ENCODE measurements around the gene MS4A4A.
A peak's percentile ranks its signal among the peaks of the same experiment; 100 is the strongest.
"Not testable (repeated sequence)": the region's sequence is repeated elsewhere in the genome, so short reads cannot be mapped to it uniquely, and the experiment has no call there.

Gene MS4A4A

GRCh38 chr11:60301884-60302283 is 21.4 kb downstream of the MS4A4A start:
- not testable (repeated sequence) for DNase-seq (ENCODE audit: low read depth, low spot score)

GRCh38 chr11:60303661-60304060 is 23.2 kb downstream of the MS4A4A start:
- DNase-seq (ENCODE audit: low read depth, low spot score) = peak; percentile 19

- DNase-seq (ENCODE audit: low read depth, low spot score) = peak; percentile 48
Observed at GRCh38 chr11:60305906-60306619, 25.6 kb downstream of the MS4A4A start.

GRCh38 chr11:60307507-60308195 is 27.2 kb downstream of the MS4A4A start:
- DNase-seq (ENCODE audit: low read depth, low spot score) = no peak

- no peak for DNase-seq (ENCODE audit: low read depth, low spot score)
Observed at GRCh38 chr11:60310407-60310998, 30.0 kb downstream of the MS4A4A start.

- DNase-seq (ENCODE audit: low read depth, low spot score) = no peak
Observed at GRCh38 chr11:60314635-60315321, 34.3 kb downstream of the MS4A4A start.

- DNase-seq (ENCODE audit: low read depth, low spot score) = peak; percentile 75
Observed at GRCh38 chr11:60315871-60316270, 35.4 kb downstream of the MS4A4A start.

- no peak for DNase-seq (ENCODE audit: low read depth, low spot score)
Observed at GRCh38 chr11:60316317-60316716, 35.9 kb downstream of the MS4A4A start.

- DNase-seq (ENCODE audit: low read depth, low spot score) = no peak
Observed at GRCh38 chr11:60318726-60319125, 38.3 kb downstream of the MS4A4A start.

- DNase-seq (ENCODE audit: low read depth, low spot score) = no peak
Observed at GRCh38 chr11:60321051-60321450, 40.6 kb downstream of the MS4A4A start.

- DNase-seq (ENCODE audit: low read depth, low spot score) = no peak
Observed at GRCh38 chr11:60326955-60327354, 46.5 kb downstream of the MS4A4A start, which contains the start of gene MS4A6E. TSS of gene MS4A6E (plus strand) at chr11:60327255. CDS start at chr11:60334896, 7,641 bp downstream.

- DNase-seq (ENCODE audit: low read depth, low spot score) = no peak
Observed at GRCh38 chr11:60328460-60328859, 48.0 kb downstream of the MS4A4A start.

GRCh38 chr11:60332846-60333245 is 52.4 kb downstream of the MS4A4A start:
- no peak for DNase-seq (ENCODE audit: low read depth, low spot score)

- DNase-seq (ENCODE audit: low read depth, low spot score) = peak; percentile 48
Observed at GRCh38 chr11:60334005-60334620, 53.6 kb downstream of the MS4A4A start.

- DNase-seq (ENCODE audit: low read depth, low spot score) = no peak
Observed at GRCh38 chr11:60336767-60337391, 56.4 kb downstream of the MS4A4A start.

- no peak for DNase-seq (ENCODE audit: low read depth, low spot score)
Observed at GRCh38 chr11:60338053-60338452, 57.6 kb downstream of the MS4A4A start.

GRCh38 chr11:60339356-60339755 is 58.9 kb downstream of the MS4A4A start:
- DNase-seq (ENCODE audit: low read depth, low spot score) = no peak

GRCh38 chr11:60343094-60343704 is 62.7 kb downstream of the MS4A4A start:
- peak; percentile 11 for DNase-seq (ENCODE audit: low read depth, low spot score)

GRCh38 chr11:60344146-60344545 is 63.7 kb downstream of the MS4A4A start:
- DNase-seq (ENCODE audit: low read depth, low spot score) = no peak

GRCh38 chr11:60345489-60345888 is 65.0 kb downstream of the MS4A4A start:
- DNase-seq (ENCODE audit: low read depth, low spot score) = peak; percentile 24
